Measurements from ENCODE around the gene WDR91.
"Not testable (repeated sequence)": the region's sequence is repeated elsewhere in the genome, so short reads cannot be mapped to it uniquely, and the experiment has no call there.

WDR91 gene

DNA sequence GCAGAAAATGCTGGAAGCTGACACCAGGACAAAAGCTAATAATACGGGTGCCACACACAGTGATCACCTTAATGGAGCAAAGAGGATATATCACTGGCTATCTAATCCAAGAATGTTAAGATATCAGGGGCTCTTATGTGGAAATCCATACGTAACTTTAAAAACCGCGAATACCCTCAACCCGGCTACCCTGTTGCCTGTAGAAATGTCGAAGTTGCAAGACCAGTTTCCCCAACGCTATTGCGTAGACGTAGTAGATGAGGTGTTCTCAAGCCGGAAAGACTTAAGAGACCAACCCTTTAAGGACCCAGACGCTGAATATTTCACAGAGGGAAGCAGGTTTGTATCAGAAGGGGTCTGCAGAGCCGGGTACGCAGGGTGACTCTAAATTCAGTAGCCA lies 33.0 kb downstream of the WDR91 start:
- no peak for DNase-seq

DNA sequence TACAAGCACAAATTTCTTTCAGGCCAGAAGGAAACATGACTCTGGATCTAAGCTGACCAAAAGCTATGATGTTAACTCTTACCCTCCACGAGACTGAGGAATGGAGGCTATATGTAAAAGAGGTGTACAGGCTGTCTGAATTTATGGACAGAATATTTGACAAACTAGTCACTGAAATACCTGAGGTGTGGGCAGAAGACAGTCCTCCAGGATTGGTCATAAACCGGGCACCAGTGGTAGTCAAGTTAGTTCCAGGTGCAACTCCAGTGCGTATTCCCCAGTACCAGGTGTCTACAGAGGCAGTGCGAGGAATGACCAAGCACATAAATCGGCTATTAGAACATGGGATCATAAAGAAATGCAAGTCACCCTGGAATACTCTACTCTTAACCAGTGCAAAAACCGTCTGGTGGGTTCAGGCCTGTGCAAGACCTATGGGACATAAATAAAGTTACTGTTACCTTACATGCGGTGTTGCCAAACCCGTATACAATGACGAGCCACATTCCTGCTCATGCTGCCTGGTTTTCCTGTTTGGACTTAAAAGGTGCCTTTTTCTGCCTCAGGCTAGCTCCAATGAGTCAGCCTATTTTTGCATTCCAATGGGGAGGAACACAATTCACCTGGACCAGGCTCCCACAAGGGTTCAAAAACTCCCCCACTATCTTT lies 34.2 kb downstream of the WDR91 start:
- no peak for DNase-seq

DNA sequence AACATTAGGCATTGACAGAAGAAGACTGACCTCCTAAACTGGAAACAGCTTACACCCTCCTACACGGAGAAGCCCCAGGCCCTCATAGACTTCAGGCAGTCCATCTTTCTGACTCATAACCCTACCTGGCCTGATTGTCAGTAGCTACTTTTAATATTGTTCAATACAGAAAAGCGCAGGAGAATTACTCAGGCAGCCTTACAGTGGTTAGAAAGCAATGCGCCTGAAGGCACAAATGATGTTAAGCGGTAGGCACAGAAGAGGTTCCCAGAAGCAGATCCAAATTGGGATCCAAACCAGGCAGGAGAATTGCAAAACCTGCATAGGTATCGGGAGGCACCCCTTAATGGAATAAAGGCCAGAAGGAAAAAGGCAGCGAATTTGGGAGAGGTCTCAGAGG lies 35.4 kb downstream of the WDR91 start:
- no peak for DNase-seq

DNA sequence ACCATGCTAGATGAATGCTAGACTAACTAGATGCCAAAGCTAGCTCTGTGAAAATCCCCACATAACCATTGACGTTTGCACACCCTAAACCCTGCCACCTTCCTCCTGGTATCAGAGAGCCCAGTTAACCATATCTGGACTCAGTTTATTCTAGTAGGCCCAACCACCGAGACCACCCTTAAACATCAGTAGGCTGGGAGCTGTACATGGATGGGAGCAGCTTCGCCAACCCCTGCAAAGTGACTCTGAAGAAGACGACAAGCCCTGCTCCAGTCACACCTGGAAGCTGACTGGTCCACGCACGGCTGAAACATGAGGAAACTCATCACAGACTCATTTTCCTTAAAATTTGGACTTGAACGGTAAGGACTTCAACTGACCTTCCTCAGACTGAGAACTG lies 36.4 kb downstream of the WDR91 start:
- no peak for DNase-seq

DNA sequence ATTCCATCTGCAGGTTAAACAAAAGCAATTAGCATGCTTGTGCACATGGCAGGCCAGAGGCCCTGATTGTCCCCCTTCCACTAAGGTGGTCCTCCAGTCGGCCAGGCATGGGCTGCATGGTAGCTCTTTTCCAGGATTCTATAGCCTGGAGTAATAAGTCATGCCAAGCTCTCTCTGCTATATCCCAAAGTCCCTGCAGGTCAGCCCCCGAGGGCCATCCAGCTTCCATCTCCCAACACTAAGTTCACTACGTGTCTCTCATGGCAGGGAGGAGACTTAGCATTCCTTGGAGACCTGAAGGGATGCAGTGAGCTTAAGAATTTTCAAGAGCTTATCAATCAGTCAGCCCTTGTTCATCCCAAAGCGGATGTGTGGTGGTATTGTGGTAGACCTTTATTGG lies 37.4 kb downstream of the WDR91 start:
- not testable (repeated sequence) for DNase-seq

DNA sequence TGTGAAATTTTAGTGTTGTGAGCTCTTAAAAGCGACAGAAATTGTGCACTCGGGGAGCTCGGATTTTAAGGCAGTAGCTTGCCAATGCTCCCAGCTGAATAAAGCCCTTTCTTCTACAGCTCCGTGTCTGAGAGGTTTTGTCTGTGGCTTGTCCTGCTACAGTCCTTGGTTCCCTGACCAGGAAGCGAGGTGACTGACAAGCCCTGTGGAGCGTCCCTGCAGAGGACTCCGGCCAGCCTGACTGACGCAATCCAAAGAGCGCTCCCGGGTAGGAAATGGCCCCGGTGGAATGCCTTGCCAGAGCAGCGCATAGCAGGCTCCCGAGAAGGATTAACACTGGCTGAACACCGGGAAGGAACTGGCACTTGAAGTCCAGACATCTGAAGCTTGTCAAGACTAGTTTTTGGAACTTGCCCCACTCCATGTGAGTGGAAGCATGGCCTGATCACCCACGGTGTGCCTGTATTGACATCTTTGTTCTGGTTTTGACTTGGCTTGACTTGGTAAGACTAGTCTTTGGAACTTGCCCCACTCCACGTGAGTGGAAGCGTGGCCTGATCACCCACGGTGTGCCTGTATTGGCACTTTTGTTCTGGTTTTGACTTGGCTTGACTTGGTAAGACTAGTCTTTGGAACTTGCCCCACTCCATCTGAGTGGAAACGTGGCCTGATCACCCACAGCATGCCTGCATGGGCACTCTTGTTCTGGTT lies 39.6 kb downstream of the WDR91 start:
- DNase-seq: peak in 9 of 14 donors; percentile 14 to 78 (median 47)

DNA sequence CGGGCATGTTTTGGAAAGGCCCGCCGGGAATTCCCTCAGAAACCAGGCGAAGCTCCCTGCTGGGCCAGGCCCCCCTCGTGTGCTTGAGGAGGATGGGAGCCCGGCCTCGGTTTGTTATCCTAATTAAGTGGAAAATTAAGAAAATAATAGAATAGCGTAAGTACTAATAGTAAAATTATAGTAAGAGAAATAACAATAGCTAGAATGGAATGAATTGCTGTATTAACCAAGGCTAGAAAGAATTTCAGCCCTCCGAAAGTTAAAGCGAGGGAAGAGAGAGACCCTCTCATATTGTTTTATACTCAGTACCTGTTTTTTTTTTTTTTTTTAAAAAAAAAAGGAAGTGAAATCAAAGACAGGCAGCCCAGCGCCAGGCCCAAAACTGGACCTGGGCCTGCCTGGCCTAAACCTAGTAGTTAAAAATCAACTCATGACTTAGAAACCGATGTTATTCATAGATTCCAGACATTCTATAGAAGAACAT lies 40.3 kb downstream of the WDR91 start:
- DNase-seq: not testable (repeated sequence)

DNA sequence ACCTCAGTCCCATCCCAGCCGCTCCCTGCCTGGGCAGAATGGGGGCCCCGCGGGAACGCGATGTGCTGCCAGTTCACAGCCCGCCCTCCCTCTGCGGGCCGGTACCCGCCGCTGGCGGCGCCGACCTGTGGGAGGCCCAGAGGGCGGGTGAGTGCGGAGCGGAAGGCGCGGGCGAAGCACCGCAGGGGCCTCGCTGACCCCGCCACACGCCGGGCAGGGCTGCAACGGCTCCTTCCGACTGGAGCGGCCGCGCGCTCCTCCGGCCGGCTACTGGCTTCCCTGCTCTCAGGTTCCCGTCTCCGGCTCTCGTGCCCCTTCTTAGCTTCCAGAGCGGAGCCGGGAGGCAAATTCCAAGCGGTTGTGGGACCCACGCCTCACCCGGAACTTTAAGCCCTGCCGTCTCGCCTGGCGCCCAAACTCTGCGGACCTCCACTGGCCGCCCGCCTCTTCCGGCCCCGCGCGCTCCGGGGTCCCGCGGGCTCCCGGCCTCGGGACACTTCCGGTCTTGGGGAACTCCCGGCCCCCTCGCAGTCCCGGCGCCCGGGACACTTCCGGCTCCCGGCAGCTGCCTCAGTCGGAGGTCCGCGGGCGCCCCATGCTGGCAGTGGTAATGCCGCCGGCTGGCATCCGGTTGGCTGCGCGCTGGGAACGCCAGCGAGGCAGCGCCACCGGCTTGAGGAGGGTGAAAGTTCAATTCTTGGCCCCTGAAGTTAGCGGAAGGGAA lies 40.9 kb downstream of the WDR91 start, which contains the start of gene CYREN:
CYREN (minus strand) TSS at position 434 of the 724 bp plus-strand sequence. CDS start 1,785 bp downstream, outside the sequence.
- DNase-seq: peak in 13 of 14 donors; percentile 75 to 96 (median 87)

DNA sequence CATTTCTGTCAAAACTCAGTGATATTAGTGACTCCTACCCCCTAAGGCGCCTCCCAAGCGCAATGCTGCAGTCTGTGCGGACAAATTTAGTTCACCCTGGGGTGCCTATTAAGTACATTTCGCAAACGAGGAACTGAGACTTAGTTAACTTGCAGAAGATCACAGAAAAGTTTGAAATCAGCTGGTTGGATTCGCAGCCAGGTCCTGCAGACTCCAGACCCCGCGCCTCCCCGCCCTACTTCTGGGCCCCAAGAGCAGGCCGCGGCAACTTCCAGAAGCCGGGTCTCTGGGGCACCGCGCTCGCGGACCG lies 41.4 kb downstream of the WDR91 start:
- peak in 2 of 14 donors; percentile 73 to 75 for DNase-seq

DNA sequence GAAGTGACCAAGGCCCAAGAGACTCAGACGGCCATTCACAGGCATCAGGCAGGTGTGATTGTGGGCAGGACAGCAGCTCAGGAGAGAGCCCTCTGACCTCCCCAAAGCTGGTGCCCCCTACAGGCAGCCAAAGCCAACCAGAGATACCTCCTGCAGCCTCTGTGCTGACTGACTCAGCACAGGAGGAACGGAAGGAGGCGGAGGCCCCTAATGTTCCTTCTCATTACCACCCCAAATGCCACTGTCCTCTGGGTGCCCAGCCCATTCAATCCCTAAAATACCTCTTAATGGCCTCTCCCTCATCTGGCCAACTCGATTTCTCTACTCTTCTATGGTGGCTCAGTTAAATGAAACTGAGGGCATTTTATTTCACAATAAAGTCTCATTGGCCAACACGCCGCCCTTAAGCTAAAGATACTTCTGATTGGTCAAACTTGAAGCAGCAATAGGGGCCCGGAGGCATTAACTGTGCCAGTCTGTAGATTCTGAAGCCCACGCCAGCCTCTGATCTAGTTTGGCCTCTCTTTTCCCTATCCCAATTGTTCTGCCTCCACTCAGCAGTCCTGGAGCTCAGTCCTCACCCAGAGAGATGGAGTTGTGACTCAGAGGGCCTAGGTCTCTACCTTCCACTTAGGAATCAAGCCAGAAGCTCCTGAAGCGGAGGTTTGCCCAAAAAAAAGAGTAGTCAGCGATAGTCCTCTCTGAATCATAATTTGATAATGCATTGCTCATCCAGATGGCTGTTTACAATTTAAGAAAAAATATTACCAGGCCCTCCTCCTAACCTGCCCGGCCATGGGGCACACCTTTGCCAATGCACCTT lies 42.0 kb downstream of the WDR91 start:
- no peak for DNase-seq

DNA sequence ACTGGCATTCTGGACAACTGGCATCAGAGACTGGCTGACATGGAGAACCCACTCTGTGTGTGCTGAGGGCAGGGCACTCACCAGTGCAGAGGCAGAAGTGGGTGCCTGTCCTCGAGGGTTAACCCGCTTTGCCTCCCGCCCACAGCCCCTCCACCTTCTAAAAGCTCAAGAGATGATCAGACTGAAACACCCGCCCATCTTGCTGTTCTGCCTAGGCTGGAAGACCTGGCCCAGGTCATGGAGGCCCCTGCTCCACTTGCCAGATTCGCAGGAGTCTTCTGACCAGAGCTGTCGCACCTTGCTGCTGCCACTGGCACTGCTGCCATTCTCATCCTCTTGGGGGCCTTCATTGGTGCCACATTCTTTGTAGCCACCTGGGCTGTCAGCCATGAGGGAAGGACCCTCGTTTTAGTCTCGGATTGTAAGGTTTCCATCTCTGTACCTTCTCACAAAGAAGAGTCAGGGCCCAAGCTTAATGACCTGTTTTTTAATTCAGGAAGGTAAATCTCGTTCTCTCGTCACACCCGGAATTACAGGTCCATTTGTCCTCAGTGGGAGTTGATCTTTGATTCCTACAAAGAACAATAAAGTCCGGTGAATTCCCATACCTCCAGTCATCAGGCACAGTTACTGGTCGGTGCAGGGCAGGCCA lies 42.7 kb downstream of the WDR91 start:
- DNase-seq: no peak

DNA sequence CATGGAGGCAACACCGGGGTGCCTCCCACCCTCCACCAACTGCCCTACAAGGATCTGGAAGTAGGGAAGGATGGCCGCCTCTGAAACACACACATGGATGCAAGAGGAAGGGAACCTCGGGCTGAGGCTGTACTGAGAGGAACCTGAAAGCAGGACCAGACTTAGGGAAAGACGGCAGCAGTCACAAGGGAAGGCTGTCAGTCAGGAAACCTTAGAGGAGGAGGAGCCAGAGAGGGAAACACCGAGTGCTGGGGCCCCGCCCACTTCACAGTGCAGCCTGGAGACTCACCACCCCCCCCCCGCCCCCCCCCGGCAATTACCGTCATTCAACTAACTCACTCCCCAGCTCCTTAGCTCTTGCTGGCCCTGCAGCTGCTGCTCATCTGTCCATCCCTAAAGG lies 43.3 kb downstream of the WDR91 start:
- DNase-seq: peak in 1 of 14 donors; percentile 47

DNA sequence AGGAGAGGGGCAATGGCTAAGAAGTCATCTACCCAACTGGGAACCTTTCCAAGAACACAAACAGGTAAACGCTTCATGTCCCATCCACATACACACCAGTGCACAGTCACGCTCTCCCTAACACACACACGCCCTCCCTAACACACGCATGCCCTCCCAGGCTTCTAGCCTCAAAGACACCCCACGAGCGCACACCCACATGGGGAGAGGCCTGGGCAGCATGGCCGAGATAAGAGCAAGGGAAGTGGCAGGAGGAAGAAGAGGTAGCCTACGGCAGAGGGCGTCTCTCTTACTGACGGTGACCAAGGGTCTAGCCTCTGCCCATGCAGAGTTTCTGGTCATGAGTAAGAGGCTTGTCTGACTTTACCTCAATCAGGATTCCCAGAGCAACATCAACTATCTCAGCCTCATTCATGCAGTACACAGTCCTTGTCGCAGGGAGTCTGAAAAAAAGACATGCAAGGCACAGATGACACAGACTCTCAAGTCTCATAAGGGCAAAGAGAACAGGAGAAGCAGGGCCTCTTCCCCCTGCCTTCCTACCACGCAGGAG lies 43.9 kb downstream of the WDR91 start:
- no peak for DNase-seq

DNA sequence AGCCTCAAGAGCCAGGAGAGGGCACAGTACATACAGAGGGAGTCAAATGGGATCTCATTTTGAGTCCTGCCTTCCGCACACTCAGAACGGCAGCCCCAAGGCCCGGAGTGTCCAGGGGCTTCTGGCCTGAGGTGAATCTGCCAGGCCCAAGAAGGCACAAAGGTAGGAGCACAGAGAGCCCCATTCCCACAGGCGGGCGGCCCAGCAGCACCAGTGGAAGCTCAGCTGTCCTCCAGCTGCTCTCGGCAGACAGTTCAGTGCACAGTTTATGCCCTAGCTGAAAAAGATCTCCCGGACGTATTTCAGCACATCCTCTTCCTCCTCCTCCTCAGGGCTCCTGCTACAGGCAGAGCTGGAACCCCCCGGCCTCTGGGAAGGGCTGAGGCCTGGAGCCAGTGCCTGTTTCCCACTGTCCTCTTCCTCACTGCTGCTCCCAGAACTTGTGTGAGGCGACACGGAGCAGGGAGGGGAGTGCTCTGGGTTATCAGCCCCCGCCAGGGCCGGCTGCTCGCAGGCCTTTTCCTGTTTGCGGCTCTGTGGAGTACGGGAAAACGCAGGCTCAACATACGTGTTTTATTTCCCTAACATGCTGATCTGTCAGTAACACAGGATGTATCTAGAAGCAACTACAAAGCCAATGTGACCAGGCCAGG lies 44.9 kb downstream of the WDR91 start:
- DNase-seq: no peak

DNA sequence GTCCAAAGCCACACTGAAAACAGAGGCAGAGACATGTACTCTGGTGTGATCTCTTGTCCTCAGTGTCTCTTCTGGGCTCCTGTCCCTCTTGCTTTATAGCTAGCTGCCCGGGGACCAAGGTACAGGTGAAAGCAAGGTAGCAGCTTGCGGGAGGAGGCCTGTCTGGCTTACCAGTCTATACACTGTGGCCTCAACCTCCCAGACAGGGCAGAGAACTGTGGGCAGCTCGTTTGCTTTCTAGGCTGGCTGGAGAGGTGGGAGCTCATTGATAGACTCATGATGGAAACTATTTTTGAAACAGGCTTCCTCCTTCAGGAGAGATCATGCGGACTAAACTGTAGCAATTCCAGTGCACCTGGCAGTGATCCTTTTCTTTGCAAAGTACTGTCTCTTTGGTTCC lies 45.5 kb downstream of the WDR91 start:
- no peak for DNase-seq

DNA sequence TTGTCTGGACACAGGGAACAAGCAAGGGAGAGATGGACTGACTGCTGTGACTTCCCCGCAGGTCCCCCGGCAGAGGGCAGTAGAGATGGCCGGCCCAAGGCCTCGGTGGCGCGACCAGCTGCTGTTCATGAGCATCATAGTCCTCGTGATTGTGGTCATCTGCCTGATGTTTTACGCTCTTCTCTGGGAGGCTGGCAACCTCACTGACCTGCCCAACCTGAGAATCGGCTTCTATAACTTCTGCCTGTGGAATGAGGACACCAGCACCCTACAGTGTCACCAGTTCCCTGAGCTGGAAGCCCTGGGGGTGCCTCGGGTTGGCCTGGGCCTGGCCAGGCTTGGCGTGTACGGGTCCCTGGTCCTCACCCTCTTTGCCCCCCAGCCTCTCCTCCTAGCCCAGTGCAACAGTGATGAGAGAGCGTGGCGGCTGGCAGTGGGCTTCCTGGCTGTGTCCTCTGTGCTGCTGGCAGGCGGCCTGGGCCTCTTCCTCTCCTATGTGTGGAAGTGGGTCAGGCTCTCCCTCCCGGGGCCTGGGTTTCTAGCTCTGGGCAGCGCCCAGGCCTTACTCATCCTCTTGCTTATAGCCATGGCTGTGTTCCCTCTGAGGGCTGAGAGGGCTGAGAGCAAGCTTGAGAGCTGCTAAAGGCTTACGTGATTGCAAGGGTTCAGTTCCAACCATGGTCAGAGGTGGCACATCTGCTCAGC lies 46.8 kb downstream of the WDR91 start:
- peak in 2 of 14 donors; percentile 9 to 55 for DNase-seq

DNA sequence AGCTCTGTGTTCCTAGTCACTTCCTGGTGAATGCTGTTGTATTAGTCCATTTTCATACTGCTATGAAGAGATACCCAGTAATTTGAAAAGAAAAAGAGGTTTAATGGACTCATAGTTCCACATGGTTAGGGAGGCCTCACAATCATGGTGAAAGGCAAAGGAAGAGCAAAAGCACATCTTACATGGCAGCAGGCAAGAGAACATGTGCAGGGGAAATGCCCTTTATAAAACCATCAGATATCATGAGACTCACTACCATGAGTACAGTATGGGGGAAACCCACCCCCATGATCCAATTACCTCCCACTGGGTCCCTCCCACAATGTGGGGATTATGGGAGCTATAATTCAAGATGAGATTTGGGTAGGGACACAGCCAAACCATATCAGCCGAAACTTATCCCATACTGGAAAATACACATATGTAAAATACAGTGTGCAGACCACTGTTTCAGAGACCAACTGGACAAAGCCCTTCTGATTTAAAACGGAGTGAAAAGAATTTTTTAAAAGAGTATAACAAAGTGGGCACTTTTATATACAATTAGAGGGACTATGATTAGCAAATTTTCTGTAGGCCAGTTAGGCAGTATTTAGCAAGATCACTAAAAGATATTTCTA lies 48.8 kb downstream of the WDR91 start:
- no peak for DNase-seq

DNA sequence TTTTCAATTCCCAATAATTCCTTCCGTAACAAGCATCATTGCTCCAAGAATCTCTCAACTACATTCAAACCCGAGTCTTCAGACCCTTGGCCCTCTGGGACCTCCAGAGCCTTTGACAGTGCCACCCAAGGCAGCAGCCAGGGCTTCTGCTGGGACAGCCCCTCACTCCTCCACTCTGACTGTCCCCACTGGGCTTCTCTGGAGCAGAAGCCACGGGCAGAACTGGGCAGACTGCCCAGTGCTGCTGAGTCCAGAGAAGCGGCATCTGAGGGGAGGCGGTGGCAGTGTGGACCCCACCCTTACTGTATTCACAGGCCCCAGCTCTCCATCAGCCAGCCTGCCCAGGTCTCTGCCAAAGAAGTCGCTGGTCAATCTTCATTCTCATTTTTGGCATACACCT lies 49.7 kb downstream of the WDR91 start:
- DNase-seq: no peak

DNA sequence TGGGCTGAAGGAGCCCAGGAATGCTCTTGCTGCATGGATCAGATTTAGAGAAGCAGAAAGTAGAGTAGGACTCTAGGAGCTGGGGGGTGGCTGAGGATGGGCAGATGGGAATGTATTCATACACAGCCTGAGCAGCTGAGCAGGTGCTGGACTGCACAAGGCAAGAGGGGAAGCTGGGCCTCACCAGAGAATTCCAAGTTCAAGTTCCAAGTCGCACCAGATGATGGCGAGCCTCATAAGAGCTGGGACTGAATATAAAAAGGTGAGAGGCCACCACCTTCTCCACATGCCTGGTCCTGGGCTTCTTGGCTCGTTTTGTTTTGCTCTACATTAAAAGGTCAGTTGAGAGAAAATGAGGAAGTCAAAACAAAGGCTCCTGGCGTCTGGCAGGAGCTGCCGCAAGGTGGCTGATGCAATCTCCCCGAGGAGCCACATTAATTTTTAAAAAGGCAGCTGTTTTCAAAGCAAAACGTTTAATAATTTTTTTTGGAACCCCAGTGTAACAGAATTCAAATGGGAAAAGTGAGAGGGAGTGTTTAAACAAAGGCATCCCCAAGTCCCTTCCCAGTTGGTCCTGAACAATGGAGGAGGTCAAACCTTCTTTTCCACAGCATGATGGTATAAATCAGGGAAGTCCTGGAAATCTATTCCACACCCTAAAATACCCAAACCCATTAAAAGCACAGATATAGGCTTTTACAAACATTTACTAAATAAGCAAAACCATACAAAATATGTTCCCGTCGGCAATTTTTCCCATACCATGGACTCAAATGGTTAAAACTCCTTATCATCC lies 50.3 kb downstream of the WDR91 start:
- DNase-seq: no peak
